ENCODE results near the gene TNS2. TPM values are rescaled to one million over a fixed set of nuclear protein-coding genes. Genes with fewer than 3 reads are reported as not detected.

Gene TNS2
- total RNA-seq, 1 donor from 2014 or later: 2.5 TPM

DNA sequence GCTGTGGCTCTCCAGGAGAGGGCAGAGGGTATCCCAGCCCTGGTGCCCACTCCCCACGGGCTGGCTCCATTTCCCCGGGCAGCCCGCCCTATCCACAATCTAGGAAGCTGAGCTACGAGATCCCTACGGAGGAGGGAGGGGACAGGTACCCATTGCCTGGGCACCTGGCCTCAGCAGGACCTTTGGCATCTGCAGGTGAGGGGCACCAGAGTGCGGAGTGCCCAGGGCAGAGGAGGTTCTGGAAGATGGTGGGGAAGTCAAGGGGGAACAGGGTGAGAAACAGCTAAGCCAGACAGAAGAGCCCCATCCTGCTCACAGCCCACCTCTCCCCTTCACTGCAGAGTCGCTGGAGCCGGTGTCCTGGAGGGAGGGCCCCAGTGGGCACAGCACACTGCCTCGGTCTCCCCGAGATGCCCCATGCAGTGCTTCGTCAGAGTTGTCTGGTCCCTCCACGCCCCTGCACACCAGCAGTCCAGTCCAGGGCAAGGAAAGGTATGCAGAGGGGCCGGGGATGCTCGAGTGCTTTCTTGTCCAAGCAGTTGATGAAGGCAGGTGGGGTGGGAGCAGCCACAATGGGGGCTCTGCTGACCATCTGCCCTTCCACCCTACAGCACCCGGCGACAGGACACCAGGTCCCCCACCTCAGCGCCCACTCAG lies 10.3 kb downstream of the TNS2 start:
- H3K36me3 Mint-ChIP-seq (ENCODE audit: unreplicated experiment): no peaks in the 10 kb centered on the region
- H3K4me1 Mint-ChIP-seq (ENCODE audit: low read depth, unreplicated experiment): peaks cover 2% of the 10 kb centered on the region
- no peak for DNase-seq
- peaks cover 7% of the 10 kb centered on the region for H3K9me3 Mint-ChIP-seq (ENCODE audit: unreplicated experiment)
- H3K27me3 Mint-ChIP-seq (ENCODE audit: unreplicated experiment): peaks cover 14% of the 10 kb centered on the region
- TF ChIP-seq, protein P1, sequence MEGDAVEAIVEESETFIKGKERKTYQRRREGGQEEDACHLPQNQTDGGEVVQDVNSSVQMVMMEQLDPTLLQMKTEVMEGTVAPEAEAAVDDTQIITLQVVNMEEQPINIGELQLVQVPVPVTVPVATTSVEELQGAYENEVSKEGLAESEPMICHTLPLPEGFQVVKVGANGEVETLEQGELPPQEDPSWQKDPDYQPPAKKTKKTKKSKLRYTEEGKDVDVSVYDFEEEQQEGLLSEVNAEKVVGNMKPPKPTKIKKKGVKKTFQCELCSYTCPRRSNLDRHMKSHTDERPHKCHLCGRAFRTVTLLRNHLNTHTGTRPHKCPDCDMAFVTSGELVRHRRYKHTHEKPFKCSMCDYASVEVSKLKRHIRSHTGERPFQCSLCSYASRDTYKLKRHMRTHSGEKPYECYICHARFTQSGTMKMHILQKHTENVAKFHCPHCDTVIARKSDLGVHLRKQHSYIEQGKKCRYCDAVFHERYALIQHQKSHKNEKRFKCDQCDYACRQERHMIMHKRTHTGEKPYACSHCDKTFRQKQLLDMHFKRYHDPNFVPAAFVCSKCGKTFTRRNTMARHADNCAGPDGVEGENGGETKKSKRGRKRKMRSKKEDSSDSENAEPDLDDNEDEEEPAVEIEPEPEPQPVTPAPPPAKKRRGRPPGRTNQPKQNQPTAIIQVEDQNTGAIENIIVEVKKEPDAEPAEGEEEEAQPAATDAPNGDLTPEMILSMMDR (IDR thresholded peaks at IDR 0.05; ENCODE audit: partially characterized antibody, unreplicated experiment): no peak
- no peak overlapping the region for H3K4me3 Mint-ChIP-seq (ENCODE audit: unreplicated experiment)
- no peak overlapping the region for H3K27ac Mint-ChIP-seq (ENCODE audit: unreplicated experiment)

DNA sequence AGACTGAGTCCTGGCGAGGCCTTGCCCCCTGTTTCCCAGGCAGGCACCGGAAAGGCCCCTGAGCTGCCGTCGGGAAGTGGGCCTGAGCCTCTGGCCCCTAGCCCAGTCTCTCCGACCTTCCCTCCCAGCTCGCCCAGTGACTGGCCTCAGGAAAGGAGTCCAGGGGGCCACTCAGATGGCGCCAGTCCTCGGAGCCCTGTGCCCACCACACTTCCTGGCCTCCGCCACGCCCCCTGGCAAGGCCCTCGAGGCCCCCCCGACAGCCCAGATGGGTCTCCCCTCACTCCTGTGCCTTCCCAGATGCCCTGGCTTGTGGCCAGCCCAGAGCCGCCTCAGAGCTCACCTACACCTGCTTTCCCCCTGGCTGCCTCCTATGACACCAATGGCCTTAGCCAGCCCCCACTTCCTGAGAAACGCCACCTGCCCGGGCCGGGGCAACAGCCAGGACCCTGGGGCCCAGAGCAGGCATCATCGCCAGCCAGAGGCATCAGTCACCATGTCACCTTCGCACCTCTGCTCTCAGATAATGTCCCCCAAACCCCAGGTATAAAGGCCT lies 10.9 kb downstream of the TNS2 start:
- Mint-ChIP-seq H3K4me3 (ENCODE audit: unreplicated experiment) (no peak overlapping the region), H3K4me1 (ENCODE audit: low read depth, unreplicated experiment) (peaks cover 2% of the 10 kb centered on the region), H3K9me3 (ENCODE audit: unreplicated experiment) (peaks cover 5% of the 10 kb centered on the region), H3K36me3 (ENCODE audit: unreplicated experiment) (no peaks in the 10 kb centered on the region), H3K27ac (ENCODE audit: unreplicated experiment) (no peak overlapping the region), H3K27me3 (ENCODE audit: unreplicated experiment) (peaks cover 11% of the 10 kb centered on the region)
- TF ChIP-seq, protein P1 (IDR thresholded peaks at IDR 0.05; ENCODE audit: partially characterized antibody, unreplicated experiment): no peak
- DNase-seq: no peak

DNA sequence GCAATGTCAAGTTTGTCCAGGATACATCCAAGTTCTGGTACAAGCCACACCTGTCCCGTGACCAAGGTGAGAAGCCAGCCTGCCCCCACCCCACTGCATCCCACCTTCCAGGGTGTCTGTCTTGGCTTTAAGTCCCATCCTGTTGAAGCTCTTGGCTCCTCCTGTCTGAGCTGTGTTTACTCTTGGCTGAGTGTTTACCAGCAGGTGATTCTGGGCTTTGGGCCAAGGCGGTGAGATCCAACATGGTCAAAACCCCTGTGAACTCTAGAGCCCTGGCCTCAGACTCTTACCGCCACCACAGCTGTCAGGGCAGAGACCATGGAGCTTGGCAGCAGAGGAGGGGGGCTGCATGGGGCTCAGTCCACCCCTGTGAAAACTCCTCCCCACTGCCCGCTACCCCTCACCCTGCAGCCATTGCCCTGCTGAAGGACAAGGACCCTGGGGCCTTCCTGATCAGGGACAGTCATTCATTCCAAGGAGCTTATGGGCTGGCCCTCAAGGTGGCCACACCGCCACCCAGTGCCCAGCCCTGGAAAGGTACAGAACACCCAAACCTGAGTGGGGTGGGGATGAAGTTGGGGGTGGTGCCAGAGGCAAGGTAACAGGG lies 11.6 kb downstream of the TNS2 start:
- no peaks in the 10 kb centered on the region for H3K36me3 Mint-ChIP-seq (ENCODE audit: unreplicated experiment)
- peaks cover 2% of the 10 kb centered on the region for H3K4me1 Mint-ChIP-seq (ENCODE audit: low read depth, unreplicated experiment)
- TF ChIP-seq, protein P1 (IDR thresholded peaks at IDR 0.05; ENCODE audit: partially characterized antibody, unreplicated experiment): no peak

DNA sequence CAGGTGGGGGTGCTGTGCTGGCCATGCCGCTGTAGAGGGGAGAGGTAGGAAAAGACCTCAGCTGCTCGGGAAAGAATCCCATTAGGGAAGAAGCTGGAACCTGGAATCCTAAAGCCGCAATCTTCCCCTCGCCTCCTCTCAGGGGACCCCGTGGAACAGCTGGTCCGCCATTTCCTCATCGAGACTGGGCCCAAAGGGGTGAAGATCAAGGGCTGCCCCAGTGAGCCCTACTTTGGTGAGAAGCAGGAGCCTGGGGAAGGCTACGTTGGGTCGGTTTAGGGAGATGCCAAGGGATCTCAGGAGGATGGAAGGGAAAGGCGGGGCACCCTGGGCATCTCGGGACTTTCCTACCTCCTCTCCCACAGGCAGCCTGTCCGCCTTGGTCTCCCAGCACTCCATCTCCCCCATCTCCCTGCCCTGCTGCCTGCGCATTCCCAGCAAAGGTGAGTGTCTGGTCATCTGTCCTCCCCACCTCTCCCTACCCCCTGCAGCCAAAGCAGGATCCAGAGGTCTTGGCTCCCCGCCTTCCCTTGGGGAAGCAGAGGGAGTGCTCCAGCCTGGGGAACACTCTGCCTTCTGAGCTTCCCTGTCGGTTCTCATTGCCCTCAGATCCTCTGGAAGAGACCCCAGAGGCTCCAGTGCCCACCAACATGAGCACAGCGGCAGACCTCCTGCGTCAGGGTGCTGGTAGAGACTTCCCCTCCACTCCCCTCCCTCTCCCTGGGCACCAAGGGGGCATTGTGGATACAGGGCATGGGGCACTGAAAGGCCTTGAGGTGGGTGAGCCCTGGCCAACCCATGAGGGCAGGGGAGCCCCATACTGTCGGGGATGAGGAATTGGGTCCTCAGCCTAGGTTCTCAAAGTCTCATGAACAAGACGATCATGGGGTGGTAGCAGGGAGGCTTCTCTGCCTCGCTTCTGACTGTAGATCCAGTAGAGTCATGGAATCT lies 12.4 kb downstream of the TNS2 start:
- Mint-ChIP-seq H3K9me3 (ENCODE audit: unreplicated experiment) (no peaks in the 10 kb centered on the region), H3K4me1 (ENCODE audit: low read depth, unreplicated experiment) (peaks cover 2% of the 10 kb centered on the region), H3K4me3 (ENCODE audit: unreplicated experiment) (no peak overlapping the region), H3K27ac (ENCODE audit: unreplicated experiment) (no peak overlapping the region), H3K36me3 (ENCODE audit: unreplicated experiment) (no peaks in the 10 kb centered on the region), H3K27me3 (ENCODE audit: unreplicated experiment) (peaks cover 4% of the 10 kb centered on the region)
- no peak for DNase-seq
- TF ChIP-seq, protein P1 (IDR thresholded peaks at IDR 0.05; ENCODE audit: partially characterized antibody, unreplicated experiment): no peak

More for the DNA sequence above, 11.6 kb downstream of the TNS2 start:
- H3K9me3 Mint-ChIP-seq (ENCODE audit: unreplicated experiment): peaks cover 5% of the 10 kb centered on the region
- no peak for DNase-seq
- H3K27ac Mint-ChIP-seq (ENCODE audit: unreplicated experiment): no peak overlapping the region
- no peak overlapping the region for H3K4me3 Mint-ChIP-seq (ENCODE audit: unreplicated experiment)
- peaks cover 10% of the 10 kb centered on the region for H3K27me3 Mint-ChIP-seq (ENCODE audit: unreplicated experiment)

All from glutamatergic neuron (in vitro differentiated cells).